Fibroblast of the aortic adventitia (primary cell): ENCODE results near the gene CTU2. TPM values are rescaled to one million over a fixed set of nuclear protein-coding genes. Genes with fewer than 3 reads are reported as not detected.

ENCODE experiments used
- DNase-seq: peaks from one replicate; pipeline ENCODE4 v3.0.0-alpha.2; 2010; ENCODE audit warnings: low read depth
- H3K4me3 ChIP-seq: 2 replicates; pipeline ENCODE4 v1.5.1; 2011; ENCODE audit warnings: low read depth, mild to moderate bottlenecking, control low read depth, low read length, moderate library complexity
- CTCF ChIP-seq: IDR thresholded peaks from 2 replicates; pipeline ENCODE4 v1.5.1; 2011; ENCODE audit warnings: mild to moderate bottlenecking, low read length, control low read depth, inconsistent platforms; ENCODE audit not compliant: insufficient read depth
- total RNA-seq: library from RNA; depleted of rRNA; stranded (reverse); fragments of >200 nt; gene quantifications from 2 replicates; pipeline ENCODE4 v1.2.3, GENCODE V29; 2012; ENCODE audit warnings: low replicate concordance

The CTU2 gene
- total RNA-seq, 1 donor: 15.2 TPM

GRCh38 chr16:88706965-88707826 is 893 bp downstream of the CTU2 start:
- peak overlapping the region; percentile 96 for H3K4me3 ChIP-seq
- TF ChIP-seq CTCF: no peak
- no peak for DNase-seq

GRCh38 chr16:88710556-88710955 is 4.3 kb downstream of the CTU2 start:
- H3K4me3 ChIP-seq: no peak overlapping the region
- no peak for DNase-seq
- TF ChIP-seq CTCF: no peak

- no peak for DNase-seq
- no peak for TF ChIP-seq CTCF
- H3K4me3 ChIP-seq: no peak overlapping the region
Measured at GRCh38 chr16:88711750-88712340, 5.5 kb downstream of the CTU2 start.

GRCh38 chr16:88712362-88712979 is 6.2 kb downstream of the CTU2 start:
- no peak overlapping the region for H3K4me3 ChIP-seq
- no peak for TF ChIP-seq CTCF
- no peak for DNase-seq

GRCh38 chr16:88713054-88713453 is 6.8 kb downstream of the CTU2 start:
- TF ChIP-seq CTCF: no peak
- H3K4me3 ChIP-seq: no peak overlapping the region
- DNase-seq: no peak

GRCh38 chr16:88713568-88714419 is 7.5 kb downstream of the CTU2 start:
- no peak for DNase-seq
- no peak for TF ChIP-seq CTCF
- no peak overlapping the region for H3K4me3 ChIP-seq
